ENCODE data around the gene LACTB. TPM values are rescaled to one million over a fixed set of nuclear protein-coding genes. Genes with fewer than 3 reads are reported as not detected.

Gene LACTB
- total and polyA plus RNA-seq, 10 of the 15 experiments (the other 5 are each of a cell fraction or from before 2014, with no cell fraction given): 5.0 to 35.3 (median 16.6) TPM

GRCh38 chr15:63190769-63191649 is 69.3 kb downstream of the LACTB start (continued):
- TF ChIP-seq ATF2 (IDR thresholded peaks at IDR 0.05; ENCODE audit: low read length): no peak
- no peak for TF ChIP-seq PKNOX1 (IDR thresholded peaks at IDR 0.05)

Other genes with a start within 250 kb of the LACTB start
- gene TPM1, start 79.1 kb upstream of the LACTB start, total RNA-seq (2014; rRNA removed): 0.96 and 1.7 TPM in 2 replicates
- gene TPM1, start 79.1 kb upstream of the LACTB start, total RNA-seq (2014; rRNA removed; fragmentation: Illumina TruSeq; extraction: Trizol): 2.4 and 2.5 TPM in 2 replicates
- 2.2 and 2.3 TPM in 2 replicates for gene TPM1, start 79.1 kb upstream of the LACTB start, total RNA-seq (2021)
- gene TPM1, start 79.1 kb upstream of the LACTB start, polyA plus RNA-seq (2011; rRNA removed): 9.7 and 10.0 TPM in 2 replicates
- gene TPM1, start 79.1 kb upstream of the LACTB start, polyA plus RNA-seq (2014; fragmentation: Illumina TruSeq; extraction: Trizol): 2.7 and 3.9 TPM in 2 replicates
- under 1 TPM; 0.43 to 0.88 TPM for gene TPM1, start 79.1 kb upstream of the LACTB start, polyA plus RNA-seq (2014; fragmentation: Nextera tagmentation; extraction: Ambion mirVana)
- 2.3 and 2.5 TPM in 2 replicates for gene TPM1, start 79.1 kb upstream of the LACTB start, polyA plus RNA-seq (2014; rRNA removed)
- gene TPM1, start 79.1 kb upstream of the LACTB start, polyA plus RNA-seq (2016; fragmentation: Nextera tagmentation; extraction: Ambion mirVana): 1 to 10 TPM; 4.1 to 6.3 TPM
- 141 and 166 TPM in 2 replicates for gene RPS27L, start 35.6 kb downstream of the LACTB start, total RNA-seq (2014; rRNA removed)
- gene RPS27L, start 35.6 kb downstream of the LACTB start, total RNA-seq (2014; rRNA removed; fragmentation: Illumina TruSeq; extraction: Trizol): 169 and 170 TPM in 2 replicates
- 144 and 145 TPM in 2 replicates for gene RPS27L, start 35.6 kb downstream of the LACTB start, total RNA-seq (2021)
- gene RPS27L, start 35.6 kb downstream of the LACTB start, polyA plus RNA-seq (2011; rRNA removed): 265 and 363 TPM in 2 replicates
- 133 and 151 TPM in 2 replicates for gene RPS27L, start 35.6 kb downstream of the LACTB start, polyA plus RNA-seq (2014; fragmentation: Illumina TruSeq; extraction: Trizol)
- gene RPS27L, start 35.6 kb downstream of the LACTB start, polyA plus RNA-seq (2014; fragmentation: Nextera tagmentation; extraction: Ambion mirVana): 100 to 1,000 TPM; 468 to 596 TPM
- gene RPS27L, start 35.6 kb downstream of the LACTB start, polyA plus RNA-seq (2014; rRNA removed): 157 and 175 TPM in 2 replicates
- gene RPS27L, start 35.6 kb downstream of the LACTB start, polyA plus RNA-seq (2016; fragmentation: Nextera tagmentation; extraction: Ambion mirVana): 100 to 1,000 TPM; 968 to 970 TPM
- gene RAB8B, start 67.7 kb downstream of the LACTB start, total RNA-seq (2014; rRNA removed): 52.0 and 71.2 TPM in 2 replicates
- 98.5 and 104 TPM in 2 replicates for gene RAB8B, start 67.7 kb downstream of the LACTB start, total RNA-seq (2014; rRNA removed; fragmentation: Illumina TruSeq; extraction: Trizol)
- gene RAB8B, start 67.7 kb downstream of the LACTB start, total RNA-seq (2021): 71.7 and 73.1 TPM in 2 replicates
- gene RAB8B, start 67.7 kb downstream of the LACTB start, polyA plus RNA-seq (2011; rRNA removed): 76.0 and 120 TPM in 2 replicates
- gene RAB8B, start 67.7 kb downstream of the LACTB start, polyA plus RNA-seq (2014; fragmentation: Illumina TruSeq; extraction: Trizol): 76.4 and 123 TPM in 2 replicates
- 10 to 100 TPM; 17.8 to 26.0 TPM for gene RAB8B, start 67.7 kb downstream of the LACTB start, polyA plus RNA-seq (2014; fragmentation: Nextera tagmentation; extraction: Ambion mirVana)
- 49.0 and 53.4 TPM in 2 replicates for gene RAB8B, start 67.7 kb downstream of the LACTB start, polyA plus RNA-seq (2014; rRNA removed)
- gene RAB8B, start 67.7 kb downstream of the LACTB start, polyA plus RNA-seq (2016; fragmentation: Nextera tagmentation; extraction: Ambion mirVana): 10 to 100 TPM; 64.0 to 66.3 TPM
- gene APH1B, start 155.7 kb downstream of the LACTB start, total RNA-seq (2014; rRNA removed): 8.8 and 9.8 TPM in 2 replicates
- gene APH1B, start 155.7 kb downstream of the LACTB start, total RNA-seq (2014; rRNA removed; fragmentation: Illumina TruSeq; extraction: Trizol): 8.8 and 9.1 TPM in 2 replicates
- 11.5 and 14.3 TPM in 2 replicates for gene APH1B, start 155.7 kb downstream of the LACTB start, total RNA-seq (2021)
- gene APH1B, start 155.7 kb downstream of the LACTB start, polyA plus RNA-seq (2011; rRNA removed): 5.0 and 6.1 TPM in 2 replicates
- 7.9 and 11.2 TPM in 2 replicates for gene APH1B, start 155.7 kb downstream of the LACTB start, polyA plus RNA-seq (2014; fragmentation: Illumina TruSeq; extraction: Trizol)
- 10 to 100 TPM; 12.9 to 17.6 TPM for gene APH1B, start 155.7 kb downstream of the LACTB start, polyA plus RNA-seq (2014; fragmentation: Nextera tagmentation; extraction: Ambion mirVana)
- 6.3 and 9.3 TPM in 2 replicates for gene APH1B, start 155.7 kb downstream of the LACTB start, polyA plus RNA-seq (2014; rRNA removed)
- gene APH1B, start 155.7 kb downstream of the LACTB start, polyA plus RNA-seq (2016; fragmentation: Nextera tagmentation; extraction: Ambion mirVana): 10 to 100 TPM; 14.4 to 20.8 TPM